ENCODE results near the gene NHERF1.
A peak's percentile ranks its signal among the peaks of the same experiment; 100 is the strongest.

- TF ChIP-seq STAT6 (CRISPR knock-in tag; IDR thresholded peaks at IDR 0.05), result no peak
- TF ChIP-seq FOXP4 (CRISPR knock-in tag; IDR thresholded peaks at IDR 0.05; ENCODE audit: borderline replicate concordance), result no peak
- no peak for TF ChIP-seq ZBTB7A (IDR thresholded peaks at IDR 0.05; ENCODE audit: borderline replicate concordance, control insufficient read depth, low read depth, low read length)
- TF ChIP-seq CREB1 (IDR thresholded peaks at IDR 0.05), result no peak
- no peak for TF ChIP-seq CREB1 (CRISPR knock-in tag; IDR thresholded peaks at IDR 0.05)
- TF ChIP-seq ZBTB17 (CRISPR knock-in tag; IDR thresholded peaks at IDR 0.05), result no peak
- no peak for TF ChIP-seq ZNF41 (CRISPR knock-in tag; conservative IDR thresholded peaks at IDR 0.05)
- TF ChIP-seq REST (IDR thresholded peaks at IDR 0.05; ENCODE audit: borderline replicate concordance), result peak; percentile 67; the same call in 1 of the 2 replicates
- TF ChIP-seq REST (CRISPR knock-in tag; IDR thresholded peaks at IDR 0.05; ENCODE audit: low read depth), result no peak
- TF ChIP-seq GABPA (tag; conservative IDR thresholded peaks at IDR 0.05; ENCODE audit: low read depth), result no peak
- TF ChIP-seq HDAC6 (IDR thresholded peaks at IDR 0.05; ENCODE audit: low read depth, low read length), result no peak
- TF ChIP-seq CTCF (IDR thresholded peaks at IDR 0.05 in 2 of 3, conservative IDR thresholded peaks at IDR 0.05 in 1 of 3; ENCODE audit: insufficient read depth in 2 of 3, low read depth in 1 of 3, low read length in 3 of 3), result peak; percentile 69 to 96 (median 92)
These were observed 32.2 kb downstream of the NHERF1 start for GRCh38 chr17:74780443-74781238.
